Ascending aorta (tissue), 2 donors: ENCODE results near the gene IRF1. TPM values are rescaled to one million over a fixed set of nuclear protein-coding genes. Genes with fewer than 3 reads are reported as not detected.

Experiments
- DNase-seq, 2 donors: peaks; one replicate each; pipeline ENCODE4 v3.0.0-alpha.2; 2019; ENCODE audit warnings: low spot score in 2 of 2
- H3K27ac ChIP-seq, 2 donors: fragments of 200-600 bp; sonication (generic); one replicate each; pipeline ENCODE4 v1.5.1; 2016 to 2017; ENCODE audit warnings: mild to moderate bottlenecking in 1 of 2
- H3K27me3 ChIP-seq: fragments of 200-600 bp; sonication (generic); one replicate; pipeline ENCODE4 v1.5.1; 2017
- H3K36me3 ChIP-seq, 2 donors: fragments of 200-600 bp; sonication (generic); one replicate each; pipeline ENCODE4 v1.5.1; 2016
- H3K4me1 ChIP-seq, 2 donors: fragments of 200-600 bp; sonication (generic); one replicate each; pipeline ENCODE4 v1.5.1; 2016 to 2017; ENCODE audit warnings: mild to moderate bottlenecking in 1 of 2
- H3K4me3 ChIP-seq, 2 donors: fragments of 200-600 bp; sonication (generic); one replicate each; pipeline ENCODE4 v1.5.1; 2016 to 2017; ENCODE audit warnings: mild to moderate bottlenecking in 1 of 2
- H3K9me3 ChIP-seq, 2 donors: fragments of 200-600 bp; sonication (generic); one replicate each; pipeline ENCODE4 v1.5.1; 2016
- intact Hi-C: fragments of 100-400 bp; cut with DNase I; formaldehyde crosslinking; loops from one replicate; pipeline ENCODE4 v1.15.1; 2023
- total RNA-seq: library from RNA; depleted of rRNA; stranded (reverse); fragments of >200 nt; gene quantifications from one replicate; pipeline ENCODE4 v1.1.0, GENCODE V29; 2016
- TF ChIP-seq, protein P1 (sequence below), 3 experiments: fragments of 200-600 bp in 2 of 3; fragments of 450-650 bp in 1 of 3; sonication (generic) in 2 of 3; IDR thresholded peaks; one replicate each; pipeline ENCODE4 v1.5.1; 2016 to 2019; ENCODE audit warnings: antibody characterized with exemption in 3 of 3, mild to moderate bottlenecking in 1 of 3, moderate library complexity in 1 of 3

IRF1 gene
- total RNA-seq, 1 donor from 2014 or later = 57.7 TPM

DNA sequence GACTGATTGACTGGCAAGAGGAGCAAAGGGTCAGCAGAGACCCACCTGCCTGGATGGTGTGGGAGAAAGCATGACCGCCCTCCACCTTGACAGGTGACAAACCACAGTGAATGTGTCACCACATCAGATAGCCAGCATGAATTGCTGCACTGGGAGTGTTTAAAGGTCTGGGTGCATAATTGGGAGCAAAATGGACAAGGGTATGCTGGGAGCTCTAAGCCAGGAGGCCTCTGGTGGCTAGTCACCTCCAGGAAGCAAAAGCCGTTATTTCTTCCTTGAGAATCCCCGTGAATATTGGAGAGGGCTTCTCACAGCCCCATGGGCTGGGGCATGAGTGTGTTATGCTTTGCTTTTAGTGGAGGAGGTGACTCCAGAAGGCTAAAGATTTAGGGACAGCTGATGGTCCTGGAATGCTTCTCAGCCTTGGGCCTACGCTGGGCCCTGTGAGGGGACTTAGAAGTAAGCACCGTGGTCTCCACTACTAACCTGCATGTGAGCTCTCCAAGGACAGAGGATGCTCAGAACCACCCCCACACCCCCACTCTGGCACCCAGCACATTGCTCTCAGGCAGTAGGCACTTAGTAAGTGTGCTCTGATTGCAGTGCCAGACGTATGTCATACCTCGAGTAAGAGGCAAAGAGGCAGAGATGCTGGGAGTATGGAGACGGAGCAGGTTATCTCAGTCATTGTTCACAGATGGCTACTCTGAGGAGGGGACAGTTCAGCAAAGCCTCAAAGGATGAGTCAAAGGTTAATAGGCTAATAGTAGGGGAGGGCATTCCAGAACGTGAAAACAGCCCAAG lies 9.1 kb upstream of the IRF1 start:
- H3K36me3 ChIP-seq = no peaks in the 10 kb centered on the region
- H3K4me1 ChIP-seq = peaks cover 17 to 19% of the 10 kb centered on the region in 2 donors
- H3K4me3 ChIP-seq = no peak overlapping the region
- H3K27ac ChIP-seq = peak overlapping the region; percentile 32 to 97
- TF ChIP-seq, protein P1, sequence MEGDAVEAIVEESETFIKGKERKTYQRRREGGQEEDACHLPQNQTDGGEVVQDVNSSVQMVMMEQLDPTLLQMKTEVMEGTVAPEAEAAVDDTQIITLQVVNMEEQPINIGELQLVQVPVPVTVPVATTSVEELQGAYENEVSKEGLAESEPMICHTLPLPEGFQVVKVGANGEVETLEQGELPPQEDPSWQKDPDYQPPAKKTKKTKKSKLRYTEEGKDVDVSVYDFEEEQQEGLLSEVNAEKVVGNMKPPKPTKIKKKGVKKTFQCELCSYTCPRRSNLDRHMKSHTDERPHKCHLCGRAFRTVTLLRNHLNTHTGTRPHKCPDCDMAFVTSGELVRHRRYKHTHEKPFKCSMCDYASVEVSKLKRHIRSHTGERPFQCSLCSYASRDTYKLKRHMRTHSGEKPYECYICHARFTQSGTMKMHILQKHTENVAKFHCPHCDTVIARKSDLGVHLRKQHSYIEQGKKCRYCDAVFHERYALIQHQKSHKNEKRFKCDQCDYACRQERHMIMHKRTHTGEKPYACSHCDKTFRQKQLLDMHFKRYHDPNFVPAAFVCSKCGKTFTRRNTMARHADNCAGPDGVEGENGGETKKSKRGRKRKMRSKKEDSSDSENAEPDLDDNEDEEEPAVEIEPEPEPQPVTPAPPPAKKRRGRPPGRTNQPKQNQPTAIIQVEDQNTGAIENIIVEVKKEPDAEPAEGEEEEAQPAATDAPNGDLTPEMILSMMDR (IDR thresholded peaks at IDR 0.05) = no peak
- DNase-seq = peak in 1 of 2 donors; percentile 60
- intact Hi-C loops = loop anchor here (5.0 to 10.0 kb wide), 6 partner anchors 58 to 545 kb away; partner anchors contain the start of genes P4HA2 and RAD50
- H3K27me3 ChIP-seq = no peaks in the 10 kb centered on the region
- no peaks in the 10 kb centered on the region for H3K9me3 ChIP-seq

DNA sequence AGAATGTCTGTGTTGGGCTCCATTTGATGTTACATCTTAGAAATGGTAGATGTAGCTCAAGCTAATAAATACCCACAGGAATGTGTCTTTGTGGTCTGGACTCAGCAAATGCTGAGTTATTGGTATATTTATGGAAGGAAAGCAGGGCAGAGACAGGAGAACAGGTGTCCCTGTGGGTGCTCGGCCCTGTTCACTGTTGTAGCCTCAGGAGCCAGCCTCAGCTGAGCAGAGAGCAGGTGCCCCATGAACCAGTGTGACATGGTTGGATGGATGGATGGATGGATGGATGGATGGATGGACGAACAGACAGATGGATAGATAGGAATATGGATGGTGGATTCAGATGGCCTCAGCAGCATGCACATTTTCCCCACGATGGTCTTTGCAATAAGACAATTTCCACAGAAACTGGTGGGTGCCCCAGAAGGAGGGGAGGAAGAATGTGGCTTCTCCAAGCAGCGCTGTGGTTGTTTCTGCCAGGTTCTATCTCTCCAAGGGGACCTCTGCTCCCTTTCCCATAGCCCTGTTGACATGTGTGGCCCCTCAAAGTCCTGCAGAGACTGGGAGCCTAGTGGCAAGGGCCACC lies 8.2 kb upstream of the IRF1 start:
- TF ChIP-seq, protein P1 (IDR thresholded peaks at IDR 0.05) = no peak
- DNase-seq = peak in 1 of 2 donors; percentile 58
- Histone ChIP-seq H3K4me1 (peaks cover 17 to 19% of the 10 kb centered on the region in 2 donors), H3K9me3 (no peaks in the 10 kb centered on the region), H3K36me3 (no peaks in the 10 kb centered on the region), H3K4me3 (no peak overlapping the region), H3K27ac (peak overlapping the region; percentile 92 to 97), H3K27me3 (no peaks in the 10 kb centered on the region)
- intact Hi-C loops = loop anchor here (1.0 to 10.0 kb wide), 6 partner anchors 59 to 546 kb away; partner anchors contain the start of genes P4HA2 and RAD50

DNA sequence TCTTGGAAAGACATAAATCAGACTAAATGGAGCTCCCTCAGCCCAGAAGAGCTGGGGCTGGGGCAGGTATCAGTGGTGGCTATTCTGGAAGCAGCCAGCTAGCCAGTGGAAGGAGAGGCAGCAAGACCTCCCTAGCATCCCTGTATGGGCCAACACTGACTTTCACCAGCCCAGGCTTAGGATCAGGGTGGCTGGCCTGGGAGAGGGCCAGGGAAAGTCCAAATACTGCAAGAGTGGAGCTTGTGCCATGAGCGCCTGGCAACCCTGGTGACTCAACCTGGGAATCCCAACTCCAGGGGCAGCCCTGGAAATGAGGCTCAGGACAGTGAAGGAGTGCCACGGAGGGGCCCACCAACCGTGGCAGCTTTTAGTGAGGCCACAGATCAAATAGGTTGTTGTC lies 7.6 kb upstream of the IRF1 start:
- peak in 1 of 2 donors; percentile 92 for DNase-seq
- H3K4me1 ChIP-seq = peaks cover 17 to 19% of the 10 kb centered on the region in 2 donors
- intact Hi-C loops = loop anchor here (1.0 to 10.0 kb wide), 6 partner anchors 59 to 547 kb away; partner anchors contain the start of genes P4HA2 and RAD50

DNA sequence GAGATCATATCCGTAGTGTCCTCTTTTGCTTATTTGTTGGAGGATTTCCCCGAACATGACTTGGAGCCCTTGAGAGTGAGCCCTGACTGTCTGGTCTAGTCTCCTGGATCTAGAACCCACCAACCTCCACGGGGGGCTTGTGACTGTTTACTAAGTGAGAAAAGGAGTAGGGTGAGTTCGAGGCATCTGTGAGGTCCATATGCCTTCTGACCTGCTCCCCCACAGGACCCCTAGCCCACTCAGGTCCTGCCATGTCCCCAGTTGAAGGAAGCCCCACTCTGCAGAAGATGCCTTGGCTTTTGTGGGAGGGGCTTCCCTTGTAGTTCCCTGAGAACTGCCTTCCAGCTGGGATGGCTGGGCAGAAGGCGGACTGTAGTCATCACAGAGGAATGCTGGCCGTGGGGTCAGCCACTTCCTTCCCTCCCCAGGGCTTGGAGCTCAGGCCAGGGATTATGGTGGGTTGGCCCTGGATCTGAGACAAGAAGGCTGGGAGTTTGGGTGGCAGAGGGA lies 7.0 kb upstream of the IRF1 start:
- peak overlapping the region; percentile 92 to 97 for H3K27ac ChIP-seq
- peak overlapping the region; percentile 57 to 88 for H3K4me3 ChIP-seq
- TF ChIP-seq, protein P1 (IDR thresholded peaks at IDR 0.05) = no peak
- no peaks in the 10 kb centered on the region for H3K36me3 ChIP-seq
- peaks cover 17 to 19% of the 10 kb centered on the region in 2 donors for H3K4me1 ChIP-seq
- H3K27me3 ChIP-seq = no peaks in the 10 kb centered on the region
- DNase-seq = peak in 1 of 2 donors; percentile 93
- intact Hi-C loops = loop anchor here (1.0 to 10.0 kb wide), 8 partner anchors 60 to 547 kb away; partner anchors contain the start of genes P4HA2, RAD50 and SLC22A4
- no peaks in the 10 kb centered on the region for H3K9me3 ChIP-seq

More for the DNA sequence above, 7.6 kb upstream of the IRF1 start:
- TF ChIP-seq, protein P1 (IDR thresholded peaks at IDR 0.05) = no peak
- H3K4me3 ChIP-seq = no peak overlapping the region
- no peaks in the 10 kb centered on the region for H3K27me3 ChIP-seq
- peak overlapping the region; percentile 92 to 97 for H3K27ac ChIP-seq
- no peaks in the 10 kb centered on the region for H3K36me3 ChIP-seq
- no peaks in the 10 kb centered on the region for H3K9me3 ChIP-seq

DNA sequence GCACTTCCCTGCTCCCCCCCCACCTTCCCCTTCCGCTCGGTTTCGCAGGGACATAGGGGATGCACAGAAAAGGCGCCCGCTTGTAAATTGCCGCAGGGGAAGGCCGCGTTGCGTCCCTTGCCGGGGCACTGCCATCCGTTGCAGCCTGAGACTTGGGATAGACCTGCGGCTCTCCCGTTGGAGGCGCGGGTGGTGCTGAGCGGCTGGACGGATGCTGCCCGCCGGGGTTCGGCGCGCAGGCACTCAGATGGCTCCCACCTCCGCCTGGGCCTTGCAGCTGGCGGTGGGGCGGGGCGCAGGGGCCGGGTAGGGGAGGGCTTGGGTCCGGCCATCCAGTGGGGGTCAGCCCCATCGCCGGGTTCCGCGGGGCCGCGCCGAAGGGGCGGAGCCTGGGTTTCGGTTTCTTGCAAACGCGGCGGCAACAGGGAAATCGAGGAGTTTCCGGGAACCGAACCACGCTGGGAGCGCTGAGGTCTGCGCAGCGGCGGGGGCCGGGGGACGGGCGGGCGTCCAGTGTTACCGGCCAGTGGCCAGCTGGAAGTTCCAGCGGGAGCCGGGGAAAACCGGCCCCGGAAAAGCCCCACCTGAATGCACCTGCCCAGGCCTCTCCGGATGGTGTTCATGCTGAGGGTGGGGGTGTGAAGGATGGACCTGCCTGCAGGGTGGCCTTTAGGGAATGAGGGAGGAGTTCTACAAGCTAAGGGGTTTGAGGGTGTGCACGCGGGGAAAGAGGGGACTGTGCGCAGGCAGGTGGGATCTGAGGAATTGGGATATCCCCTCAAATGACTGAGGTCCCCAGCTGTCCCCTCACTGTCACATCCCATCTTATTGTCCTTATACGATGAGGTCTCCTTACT lies 6.3 kb upstream of the IRF1 start:
- TF ChIP-seq, protein P1 (IDR thresholded peaks at IDR 0.05) = no peak
- Histone ChIP-seq H3K4me1 (peaks cover 17 to 20% of the 10 kb centered on the region in 2 donors), H3K9me3 (no peaks in the 10 kb centered on the region), H3K27ac (peak overlapping the region; percentile 92 to 97), H3K36me3 (no peaks in the 10 kb centered on the region), H3K4me3 (peak overlapping the region; percentile 57 to 88), H3K27me3 (no peaks in the 10 kb centered on the region)
- intact Hi-C loops = loop anchor here (1.0 to 10.0 kb wide), 8 partner anchors 60 to 548 kb away; partner anchors contain the start of genes P4HA2, RAD50 and SLC22A4
- DNase-seq = peak in 1 of 2 donors; percentile 94
